ENCODE data around the gene NRDC. TPM values are rescaled to one million over a fixed set of nuclear protein-coding genes. Genes with fewer than 3 reads are reported as not detected.
A peak's percentile ranks its signal among the peaks of the same experiment; 100 is the strongest.

The NRDC gene
- total and polyA plus RNA-seq, 9 of the 15 experiments (the other 6 are each of a cell fraction or from before 2014, with no cell fraction given), result 102 to 371 (median 201) TPM

- TF ChIP-seq NBN (IDR thresholded peaks at IDR 0.05; ENCODE audit: low read depth), result no peak
- no peak for TF ChIP-seq ETV6 (IDR thresholded peaks at IDR 0.05; ENCODE audit: borderline replicate concordance in 1 of 2, low read depth in 2 of 2, low read length in 1 of 2)
- TF ChIP-seq ETV6 (CRISPR knock-in tag; IDR thresholded peaks at IDR 0.05; ENCODE audit: borderline replicate concordance), result no peak
- TF ChIP-seq DIDO1 (tag; IDR thresholded peaks at IDR 0.05; ENCODE audit: low read depth), result no peak
- TF ChIP-seq TRIM24 (IDR thresholded peaks at IDR 0.05), result no peak
- no peak for TF ChIP-seq ZBTB2 (IDR thresholded peaks at IDR 0.05)
These were observed 117.2 kb downstream of the NRDC start (continued) for GRCh38 chr1:51761351-51761750.

- Histone ChIP-seq H3K79me2 (ENCODE audit: control insufficient read depth, insufficient read depth, low read length) (no peaks in the 10 kb centered on the region), H3K9me1 (ENCODE audit: control insufficient read depth, insufficient read depth, low read length) (no peaks in the 10 kb centered on the region), H3K4me2 (ENCODE audit: insufficient read depth, low read length) (no peak overlapping the region), H4K20me1 (replicated peaks; ENCODE audit: control insufficient read depth, insufficient read depth, low read length) (no peaks in the 10 kb centered on the region), H3K27ac (ENCODE audit: extremely low read depth, low read depth, low read length) (no peak overlapping the region), H3K9me3 (replicated peaks; ENCODE audit: control insufficient read depth, insufficient read depth, low read depth, low read length) (no peaks in the 10 kb centered on the region), H3K27me3 (ENCODE audit: control insufficient read depth in 2 of 2, insufficient read depth in 2 of 2, low read length in 2 of 2) (no peaks in the 10 kb centered on the region), H2AFZ (ENCODE audit: low read depth, low read length) (no peak overlapping the region), H3K36me3 (ENCODE audit: control insufficient read depth, insufficient read depth, low read length) (peaks cover 69% of the 10 kb centered on the region), H3K9ac (ENCODE audit: insufficient read depth in 1 of 2, low read depth in 2 of 2, low read length in 2 of 2) (no peak overlapping the region), H3K4me1 (replicated peaks in 1 of 2; ENCODE audit: control insufficient read depth in 2 of 2, insufficient read depth in 2 of 2, low read length in 2 of 2) (no peaks in the 10 kb centered on the region), H3K4me3 (no peak overlapping the region)
- WGBS (ENCODE audit: insufficient coverage, low coverage, missing lambda C conversion rate), result 80% methylated on average over 3 of the region's 3 CpGs
- ChIA-PET POLR2A (interaction anchor here (1.5 to 5.2 kb wide), 2 partner anchors 8 to 10 kb away, joined by 4 to 24 read pairs; no protein-coding TSS in a partner anchor), CTCF (ENCODE audit: low intra/inter-chr PET ratio) (no interaction called here)
- in situ Hi-C loops (cut with MboI) (no loop called here), intact Hi-C loops (cut with micrococcal nuclease) (loop anchor here (10.0 kb wide), 2 partner anchors 316 to 416 kb away; no protein-coding TSS in a partner anchor)
- BruUV-seq (replicated peaks), result no TSS peak
- FAIRE-seq (no peak), ATAC-seq (no peak), DNase-seq (ENCODE audit: extremely low read depth in 1 of 4, low spot score in 3 of 4) (no peak)
- peak; percentile 22; the same call in 1 of the 2 replicates for TF ChIP-seq RAD51 (IDR thresholded peaks at IDR 0.05; ENCODE audit: borderline replicate concordance, low read depth)
- TF ChIP-seq ZBTB1 (CRISPR knock-in tag; IDR thresholded peaks at IDR 0.05; ENCODE audit: borderline replicate concordance, low read depth), result no peak
- no peak for TF ChIP-seq POLR2AphosphoS5 (IDR thresholded peaks at IDR 0.05; ENCODE audit: control insufficient read depth, insufficient read depth, low read depth, low read length)
- TF ChIP-seq SRF (CRISPR knock-in tag; IDR thresholded peaks at IDR 0.05), result no peak
- no peak for TF ChIP-seq GABPB2 (CRISPR knock-in tag; conservative IDR thresholded peaks at IDR 0.05)
- TF ChIP-seq PREB (CRISPR knock-in tag; IDR thresholded peaks at IDR 0.05), result no peak
- TF ChIP-seq MTA1 (IDR thresholded peaks at IDR 0.05; ENCODE audit: borderline replicate concordance), result no peak
- TF ChIP-seq RCOR1 (IDR thresholded peaks at IDR 0.05; ENCODE audit: borderline replicate concordance in 1 of 2, low read depth in 2 of 2, low read length in 2 of 2), result no peak
- peak; percentile 75 for TF ChIP-seq TFE3 (CRISPR knock-in tag; IDR thresholded peaks at IDR 0.05)
- TF ChIP-seq PYGO2 (tag; IDR thresholded peaks at IDR 0.05), result no peak
These were observed 117.7 kb downstream of the NRDC start for GRCh38 chr1:51760872-51761271.
